Measurements from ENCODE around the gene TRAF7. TPM values are rescaled to one million over a fixed set of nuclear protein-coding genes. Genes with fewer than 3 reads are reported as not detected.
A peak's percentile ranks its signal among the peaks of the same experiment; 100 is the strongest.
"Not testable (repeated sequence)": the region's sequence is repeated elsewhere in the genome, so short reads cannot be mapped to it uniquely, and the experiment has no call there.

The TRAF7 gene
- total RNA-seq, 1 donor from 2014 or later: 47.4 TPM

DNA sequence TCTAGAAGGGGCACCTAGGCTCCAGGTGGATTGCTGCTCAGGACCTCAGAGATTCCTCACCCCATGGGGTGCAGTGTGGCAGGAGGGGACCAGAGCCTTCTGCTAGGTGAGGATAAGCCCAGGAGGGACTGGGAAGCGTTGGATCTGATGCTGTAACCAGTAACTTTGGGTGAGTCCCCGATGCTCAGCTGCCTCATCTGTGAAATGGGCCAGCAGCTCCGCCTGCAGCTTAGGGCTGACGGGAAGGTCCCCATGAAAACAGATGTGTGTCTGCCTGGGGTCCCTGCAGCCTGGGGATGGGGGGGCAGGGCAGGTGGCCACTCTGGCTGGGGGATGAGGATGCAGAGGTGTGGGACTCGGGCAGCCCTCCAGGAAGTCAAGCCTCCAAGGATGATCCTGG lies 43.5 kb downstream of the TRAF7 start:
- FAIRE-seq (no peak), DNase-seq (ENCODE audit: low read depth) (no peak)
- no peaks in the 10 kb centered on the region for H3K36me3 ChIP-seq (ENCODE audit: control insufficient read depth, insufficient read depth, low read length)
- TF ChIP-seq, protein P1, sequence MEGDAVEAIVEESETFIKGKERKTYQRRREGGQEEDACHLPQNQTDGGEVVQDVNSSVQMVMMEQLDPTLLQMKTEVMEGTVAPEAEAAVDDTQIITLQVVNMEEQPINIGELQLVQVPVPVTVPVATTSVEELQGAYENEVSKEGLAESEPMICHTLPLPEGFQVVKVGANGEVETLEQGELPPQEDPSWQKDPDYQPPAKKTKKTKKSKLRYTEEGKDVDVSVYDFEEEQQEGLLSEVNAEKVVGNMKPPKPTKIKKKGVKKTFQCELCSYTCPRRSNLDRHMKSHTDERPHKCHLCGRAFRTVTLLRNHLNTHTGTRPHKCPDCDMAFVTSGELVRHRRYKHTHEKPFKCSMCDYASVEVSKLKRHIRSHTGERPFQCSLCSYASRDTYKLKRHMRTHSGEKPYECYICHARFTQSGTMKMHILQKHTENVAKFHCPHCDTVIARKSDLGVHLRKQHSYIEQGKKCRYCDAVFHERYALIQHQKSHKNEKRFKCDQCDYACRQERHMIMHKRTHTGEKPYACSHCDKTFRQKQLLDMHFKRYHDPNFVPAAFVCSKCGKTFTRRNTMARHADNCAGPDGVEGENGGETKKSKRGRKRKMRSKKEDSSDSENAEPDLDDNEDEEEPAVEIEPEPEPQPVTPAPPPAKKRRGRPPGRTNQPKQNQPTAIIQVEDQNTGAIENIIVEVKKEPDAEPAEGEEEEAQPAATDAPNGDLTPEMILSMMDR (IDR thresholded peaks at IDR 0.05; ENCODE audit: insufficient read depth, low read length, severe bottlenecking): no peak
- no peak overlapping the region for H3K4me3 ChIP-seq (ENCODE audit: low read depth, low read length)
- H3K27me3 ChIP-seq (ENCODE audit: control insufficient read depth, insufficient read depth, low read length): peaks cover 4% of the 10 kb centered on the region

DNA sequence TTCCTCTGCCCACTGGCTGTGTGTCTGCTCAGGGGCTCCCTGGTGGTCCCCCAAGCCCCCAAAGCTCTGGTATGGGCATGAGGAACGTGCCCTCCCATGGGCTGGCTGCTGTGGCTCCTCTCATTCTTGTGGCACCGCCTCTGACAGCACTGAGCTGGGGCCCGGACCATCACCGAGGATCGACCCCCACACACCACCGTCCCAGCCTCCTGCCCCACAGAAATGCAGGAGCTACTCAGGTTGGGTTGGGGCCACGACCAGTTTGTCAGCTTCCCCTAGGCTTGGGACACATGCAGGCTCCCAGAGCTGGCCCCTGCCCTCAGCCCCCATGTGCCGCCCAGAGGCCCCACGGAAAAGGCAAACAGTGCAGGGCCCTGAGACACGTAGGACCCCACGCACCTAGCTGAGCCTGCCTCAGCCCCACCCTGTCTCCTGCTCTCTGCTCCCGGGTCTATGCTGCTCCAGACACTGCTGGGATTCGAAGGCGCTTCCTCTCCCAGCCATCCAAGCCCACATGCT lies 44.1 kb downstream of the TRAF7 start:
- H3K27me3 ChIP-seq (ENCODE audit: control insufficient read depth, insufficient read depth, low read length): peaks cover 4% of the 10 kb centered on the region
- H3K4me3 ChIP-seq (ENCODE audit: low read depth, low read length): no peak overlapping the region
- no peaks in the 10 kb centered on the region for H3K36me3 ChIP-seq (ENCODE audit: control insufficient read depth, insufficient read depth, low read length)
- no peak for FAIRE-seq
- TF ChIP-seq, protein P1 (IDR thresholded peaks at IDR 0.05; ENCODE audit: insufficient read depth, low read length, severe bottlenecking): no peak
- DNase-seq (ENCODE audit: low read depth): no peak

DNA sequence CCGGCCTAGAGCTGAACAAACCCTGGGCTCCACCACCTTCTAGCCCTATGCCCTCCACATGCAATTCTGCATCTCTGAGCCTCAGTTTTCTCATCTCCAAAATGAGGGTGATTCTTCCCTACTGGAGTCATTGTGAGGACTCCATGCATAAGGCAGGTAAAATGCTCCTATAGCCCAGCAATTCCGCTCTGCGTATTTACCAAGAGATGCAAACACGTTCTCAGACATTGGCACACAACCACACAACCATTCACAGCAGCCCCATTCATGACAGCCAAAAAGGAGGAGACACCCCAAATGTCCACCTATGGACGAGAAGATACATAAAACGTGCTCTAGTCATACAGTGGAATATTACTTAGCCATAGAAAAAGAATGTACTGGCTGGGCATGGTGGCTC lies 44.7 kb downstream of the TRAF7 start:
- TF ChIP-seq, protein P1 (IDR thresholded peaks at IDR 0.05; ENCODE audit: insufficient read depth, low read length, severe bottlenecking): no peak
- H3K36me3 ChIP-seq (ENCODE audit: control insufficient read depth, insufficient read depth, low read length): no peaks in the 10 kb centered on the region
- H3K4me3 ChIP-seq (ENCODE audit: low read depth, low read length): no peak overlapping the region
- H3K27me3 ChIP-seq (ENCODE audit: control insufficient read depth, insufficient read depth, low read length): peaks cover 3% of the 10 kb centered on the region
- no peak for DNase-seq (ENCODE audit: low read depth)
- no peak for FAIRE-seq

DNA sequence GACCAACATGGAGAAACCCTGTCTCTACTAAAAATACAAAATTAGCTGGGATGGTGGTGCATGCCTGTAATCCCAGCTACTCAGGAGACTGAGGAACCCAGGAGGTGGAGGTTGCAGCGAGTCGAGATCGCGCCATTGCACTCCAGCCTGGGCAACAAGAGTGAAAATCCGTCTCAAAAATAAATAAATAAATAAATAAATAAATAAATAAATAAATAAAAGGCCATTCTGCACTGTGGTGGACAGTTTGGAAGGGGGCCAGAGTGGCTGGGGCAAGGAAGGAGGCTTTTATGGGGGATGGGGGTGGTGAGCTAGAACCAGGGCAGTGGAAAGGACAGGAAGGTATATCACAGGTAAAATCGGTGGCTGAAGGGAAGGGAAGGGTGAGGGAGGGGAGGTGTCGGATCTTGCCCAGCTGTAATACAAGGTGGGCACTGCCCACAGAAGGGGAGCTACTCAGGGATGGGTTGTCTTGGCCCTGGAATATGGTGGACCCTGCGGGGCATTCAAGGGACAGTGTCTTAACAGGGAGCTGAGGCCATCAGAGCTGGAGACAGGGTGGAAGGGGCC lies 47.6 kb downstream of the TRAF7 start:
- not testable (repeated sequence) for H3K36me3 ChIP-seq (ENCODE audit: control insufficient read depth, insufficient read depth, low read length); H3K27me3 ChIP-seq (ENCODE audit: control insufficient read depth, insufficient read depth, low read length); H3K4me3 ChIP-seq (ENCODE audit: low read depth, low read length); DNase-seq (ENCODE audit: low read depth); FAIRE-seq

DNA sequence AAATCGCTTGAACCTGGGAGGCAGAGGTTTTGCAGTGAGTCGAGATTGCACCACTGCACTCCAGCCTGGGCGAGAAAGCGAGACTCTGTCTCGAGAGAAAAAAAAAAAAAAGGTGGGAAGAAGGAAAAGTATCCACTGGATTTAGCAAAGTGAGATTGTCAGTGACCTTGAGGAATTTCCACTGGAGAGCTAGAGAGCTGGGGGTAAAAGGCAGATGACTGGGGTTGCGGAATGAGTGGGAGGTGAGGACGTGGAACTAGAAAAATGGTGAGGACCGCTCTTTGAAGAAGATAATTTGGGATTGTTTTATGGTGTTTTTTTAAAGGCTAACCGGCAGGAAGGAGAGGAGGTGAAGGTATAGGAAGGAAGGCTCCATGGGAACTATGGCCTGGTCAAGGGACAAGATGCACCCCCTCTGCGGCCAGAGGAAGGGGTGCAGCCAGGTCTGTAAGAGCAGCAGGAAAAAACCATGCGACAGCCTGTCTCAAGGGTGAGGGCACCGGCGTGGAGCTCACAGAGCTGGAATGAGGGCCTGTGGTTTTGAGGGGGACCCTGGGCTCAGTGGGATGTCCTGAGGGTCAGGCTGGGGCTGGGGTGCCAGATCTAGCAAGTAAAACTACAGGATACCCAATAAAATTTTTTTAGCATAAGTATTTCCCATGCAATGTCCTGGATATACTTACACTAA lies 49.0 kb downstream of the TRAF7 start:
- TF ChIP-seq, protein P1 (IDR thresholded peaks at IDR 0.05; ENCODE audit: insufficient read depth, low read length, severe bottlenecking): no peak
- Histone ChIP-seq H3K27me3 (ENCODE audit: control insufficient read depth, insufficient read depth, low read length) (no peaks in the 10 kb centered on the region), H3K36me3 (ENCODE audit: control insufficient read depth, insufficient read depth, low read length) (peaks cover 14% of the 10 kb centered on the region), H3K4me3 (ENCODE audit: low read depth, low read length) (peak overlapping the region; percentile 65)
- DNase-seq (ENCODE audit: low read depth) (no peak), FAIRE-seq (no peak)

DNA sequence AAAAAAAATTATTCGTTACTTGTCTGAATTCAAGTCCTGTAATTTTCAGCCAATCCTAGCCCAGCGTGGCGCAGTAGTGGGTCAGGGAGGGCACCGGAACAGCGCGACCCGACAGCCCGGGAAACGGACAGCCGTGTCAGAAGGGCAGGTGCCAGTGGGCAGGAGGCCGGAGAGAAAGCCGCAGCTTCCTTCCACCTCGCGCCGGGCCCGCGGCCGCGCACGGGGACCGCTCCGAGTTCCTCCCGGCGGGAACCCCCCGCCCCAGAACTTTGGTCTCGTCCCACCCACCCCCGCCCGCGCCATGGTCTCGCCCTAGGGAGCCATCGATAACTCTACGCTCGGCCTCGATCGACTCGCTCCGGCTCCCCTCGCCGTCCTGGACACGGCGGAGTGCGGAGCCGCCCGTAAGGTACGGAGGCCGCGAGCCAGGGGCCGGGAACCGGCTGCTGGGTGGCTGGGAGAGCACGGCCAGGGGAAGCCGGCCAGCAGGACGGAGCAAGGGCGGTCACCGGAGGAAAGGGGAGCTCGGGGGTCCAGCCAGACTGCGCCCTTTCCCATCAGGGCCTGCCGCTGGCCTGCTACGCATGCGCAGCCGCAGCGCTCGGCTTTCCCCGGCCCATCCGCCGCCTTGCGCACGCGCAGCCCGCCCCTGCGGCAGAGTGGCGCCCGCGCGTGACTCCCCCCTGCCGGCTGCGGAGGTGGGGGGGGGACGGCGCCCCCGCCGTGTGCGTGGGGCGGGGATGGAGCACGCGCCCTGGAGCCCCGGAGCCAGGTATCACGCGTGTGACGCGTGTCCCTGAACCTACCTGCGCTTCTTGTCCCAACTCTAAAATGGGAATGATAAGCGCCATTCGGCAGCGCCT lies 49.8 kb downstream of the TRAF7 start, which contains the start of gene MLST8:
Gene MLST8 (plus strand): TSS at position 351 of the 863 bp plus-strand sequence. CDS start 632 bp downstream, outside the sequence.
- TF ChIP-seq, protein P1 (IDR thresholded peaks at IDR 0.05; ENCODE audit: insufficient read depth, low read length, severe bottlenecking): peak; percentile 15
- FAIRE-seq (no peak), DNase-seq (ENCODE audit: low read depth) (peak; percentile 51)

More for the DNA sequence above, 49.8 kb downstream of the TRAF7 start, which contains the start of gene MLST8:
- Histone ChIP-seq H3K36me3 (ENCODE audit: control insufficient read depth, insufficient read depth, low read length) (peaks cover 15% of the 10 kb centered on the region), H3K4me3 (ENCODE audit: low read depth, low read length) (peak within 1 kb of the TSS; percentile 65), H3K27me3 (ENCODE audit: control insufficient read depth, insufficient read depth, low read length) (no peaks in the 10 kb centered on the region)
